WTC11 (cell line): Measurements from ENCODE around the gene SEPTIN8. TPM values are rescaled to one million over a fixed set of nuclear protein-coding genes. Genes with fewer than 3 reads are reported as not detected.

Experiments
- ATAC-seq: fragments of 200-7000 bp; cut with Tn5 transposase; 2 replicates; pipeline ENCODE4 v1.10.0; 2021; ENCODE audit warnings: mild to moderate bottlenecking, moderate library complexity
- CTCF ChIA-PET: fragments of 300-600 bp; sonication (Branson Sonifier 250); formaldehyde crosslinking; loops from one replicate; lab custom pipeline; 2021; ENCODE audit warnings: antibody characterized with exemption; lab: Charles Lee
- POLR2A ChIA-PET: fragments of 350-600 bp; sonication (Branson Sonifier 250); formaldehyde crosslinking; loops from one replicate; lab custom pipeline; 2021; ENCODE audit warnings: antibody characterized with exemption; lab: Charles Lee
- DNase-seq: peaks from one replicate; pipeline ENCODE4 v3.0.0; 2021; ENCODE audit warnings: low spot score
- H3K27ac Mint-ChIP-seq: 2 replicates; pipeline ENCODE4 v1.8.0; 2021; ENCODE audit warnings: mixed read lengths
- H3K27me3 Mint-ChIP-seq: 2 replicates; pipeline ENCODE4 v1.8.0; 2021; ENCODE audit warnings: low read depth, mild to moderate bottlenecking, moderate library complexity, mixed read lengths
- H3K36me3 Mint-ChIP-seq: 2 replicates; pipeline ENCODE4 v1.8.0; 2021; ENCODE audit warnings: mixed read lengths
- H3K4me1 Mint-ChIP-seq: 2 replicates; pipeline ENCODE4 v1.8.0; 2022; ENCODE audit warnings: mixed read lengths
- H3K4me3 Mint-ChIP-seq: 2 replicates; pipeline ENCODE4 v1.8.0; 2021; ENCODE audit warnings: mild to moderate bottlenecking, moderate library complexity, mixed read lengths
- H3K9me3 Mint-ChIP-seq: 2 replicates; pipeline ENCODE4 v1.8.0; 2021; ENCODE audit warnings: mixed read lengths
- CBFB ChIP-seq: sonication (generic); formaldehyde crosslinking; IDR thresholded peaks from 2 replicates; pipeline ENCODE4 v1.8.1; 2022; ENCODE audit warnings: mild to moderate bottlenecking, low read depth, missing genetic modification reagents
- E2F1 ChIP-seq: sonication (generic); formaldehyde crosslinking; IDR thresholded peaks from 2 replicates; pipeline ENCODE4 v1.8.0; 2022; ENCODE audit warnings: mild to moderate bottlenecking, missing genetic modification reagents
- ETV6 ChIP-seq: sonication (generic); formaldehyde crosslinking; IDR thresholded peaks from 2 replicates; pipeline ENCODE4 v1.8.1; 2022; ENCODE audit warnings: mild to moderate bottlenecking, missing genetic modification reagents
- GTF2I ChIP-seq: fragments of 250-450 bp; sonication (Bioruptor Pico); conservative IDR thresholded peaks from 2 replicates; pipeline ENCODE4 v1.4.0; 2021; ENCODE audit warnings: mild to moderate bottlenecking
- MXD4 ChIP-seq: fragments of 250-450 bp; sonication (Bioruptor Pico); IDR thresholded peaks from 2 replicates; pipeline ENCODE4 v1.8.0; 2021; ENCODE audit warnings: mild to moderate bottlenecking, moderate library complexity, borderline replicate concordance
- MYBL2 ChIP-seq: sonication (generic); formaldehyde crosslinking; IDR thresholded peaks from 2 replicates; pipeline ENCODE4 v1.8.1; 2023; ENCODE audit warnings: mild to moderate bottlenecking, moderate library complexity, missing genetic modification reagents
- SMAD3 ChIP-seq: sonication (generic); formaldehyde crosslinking; IDR thresholded peaks from 2 replicates; pipeline ENCODE4 v1.8.0; 2022; ENCODE audit warnings: missing genetic modification reagents, mild to moderate bottlenecking, borderline replicate concordance
- TCF7 ChIP-seq: sonication (generic); formaldehyde crosslinking; IDR thresholded peaks from 2 replicates; pipeline ENCODE4 v1.8.0; 2022; ENCODE audit warnings: mild to moderate bottlenecking, low read depth, missing genetic modification reagents, moderate library complexity
- USF2 ChIP-seq: sonication (generic); formaldehyde crosslinking; IDR thresholded peaks from 2 replicates; pipeline ENCODE4 v1.8.1; 2023; ENCODE audit warnings: mild to moderate bottlenecking, missing genetic modification reagents, moderate library complexity
- ZNF263 ChIP-seq: sonication (generic); formaldehyde crosslinking; IDR thresholded peaks from 2 replicates; pipeline ENCODE4 v1.8.1; 2022; ENCODE audit warnings: low read depth, mild to moderate bottlenecking, moderate library complexity, missing genetic modification reagents
- ZNF425 ChIP-seq: fragments of 250-450 bp; sonication (Bioruptor Pico); conservative IDR thresholded peaks from 2 replicates; pipeline ENCODE4 v1.9.0; 2021; ENCODE audit warnings: mild to moderate bottlenecking
- ZNF671 ChIP-seq: fragments of 250-450 bp; sonication (Bioruptor Pico); IDR thresholded peaks from 2 replicates; pipeline ENCODE4 v1.8.0; 2021; ENCODE audit warnings: mild to moderate bottlenecking
- total RNA-seq: library from RNA; stranded (reverse); gene quantifications from 3 replicates; pipeline ENCODE4 v1.2.3, GENCODE V29; 2021
- TF ChIP-seq, protein P1 (sequence below): sonication (generic); formaldehyde crosslinking; IDR thresholded peaks from 2 replicates; pipeline ENCODE4 v1.8.1; 2022; ENCODE audit warnings: low read depth, mild to moderate bottlenecking, moderate library complexity, missing genetic modification reagents, borderline replicate concordance
- TF ChIP-seq, protein P2 (sequence below): fragments of 200-600 bp; IDR thresholded peaks from 2 replicates; pipeline ENCODE4 v1.8.0; 2022; ENCODE audit warnings: antibody characterized with exemption
- TF ChIP-seq, protein P3 (sequence below): sonication (generic); formaldehyde crosslinking; IDR thresholded peaks from 2 replicates; pipeline ENCODE4 v1.8.1; 2023; ENCODE audit warnings: mild to moderate bottlenecking, missing genetic modification reagents, borderline replicate concordance
- TF ChIP-seq, protein P4 (sequence below): sonication (generic); formaldehyde crosslinking; IDR thresholded peaks from 2 replicates; pipeline ENCODE4 v1.8.0; 2022; ENCODE audit warnings: mild to moderate bottlenecking, missing genetic modification reagents

SEPTIN8 gene
- total RNA-seq, 1 experiment from 2014 or later = 35.8 TPM

- ATAC-seq (no peak), DNase-seq (no peak)
- ChIA-PET CTCF (interaction anchor here (5.3 kb wide), 1 partner anchor 9 kb away, joined by 101 read pairs; no protein-coding TSS in a partner anchor), POLR2A (interaction anchor here (0.6 kb wide), 1 partner anchor 62 kb away, joined by 3 read pairs; no protein-coding TSS in a partner anchor)
- Mint-ChIP-seq H3K9me3 (no peaks in the 10 kb centered on the region), H3K4me3 (no peak overlapping the region), H3K27me3 (peaks cover 72% of the 10 kb centered on the region), H3K27ac (no peak overlapping the region), H3K36me3 (no peaks in the 10 kb centered on the region), H3K4me1 (peaks cover 18% of the 10 kb centered on the region)
- TF ChIP-seq, protein P1, sequence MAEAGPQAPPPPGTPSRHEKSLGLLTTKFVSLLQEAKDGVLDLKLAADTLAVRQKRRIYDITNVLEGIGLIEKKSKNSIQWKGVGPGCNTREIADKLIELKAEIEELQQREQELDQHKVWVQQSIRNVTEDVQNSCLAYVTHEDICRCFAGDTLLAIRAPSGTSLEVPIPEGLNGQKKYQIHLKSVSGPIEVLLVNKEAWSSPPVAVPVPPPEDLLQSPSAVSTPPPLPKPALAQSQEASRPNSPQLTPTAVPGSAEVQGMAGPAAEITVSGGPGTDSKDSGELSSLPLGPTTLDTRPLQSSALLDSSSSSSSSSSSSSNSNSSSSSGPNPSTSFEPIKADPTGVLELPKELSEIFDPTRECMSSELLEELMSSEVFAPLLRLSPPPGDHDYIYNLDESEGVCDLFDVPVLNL (CRISPR knock-in tag) = no peak
- TF ChIP-seq CBFB (CRISPR knock-in tag) = no peak
- no peak for TF ChIP-seq TCF7 (CRISPR knock-in tag)
- TF ChIP-seq ZNF671 (CRISPR knock-in tag) = no peak
- TF ChIP-seq, protein P2, sequence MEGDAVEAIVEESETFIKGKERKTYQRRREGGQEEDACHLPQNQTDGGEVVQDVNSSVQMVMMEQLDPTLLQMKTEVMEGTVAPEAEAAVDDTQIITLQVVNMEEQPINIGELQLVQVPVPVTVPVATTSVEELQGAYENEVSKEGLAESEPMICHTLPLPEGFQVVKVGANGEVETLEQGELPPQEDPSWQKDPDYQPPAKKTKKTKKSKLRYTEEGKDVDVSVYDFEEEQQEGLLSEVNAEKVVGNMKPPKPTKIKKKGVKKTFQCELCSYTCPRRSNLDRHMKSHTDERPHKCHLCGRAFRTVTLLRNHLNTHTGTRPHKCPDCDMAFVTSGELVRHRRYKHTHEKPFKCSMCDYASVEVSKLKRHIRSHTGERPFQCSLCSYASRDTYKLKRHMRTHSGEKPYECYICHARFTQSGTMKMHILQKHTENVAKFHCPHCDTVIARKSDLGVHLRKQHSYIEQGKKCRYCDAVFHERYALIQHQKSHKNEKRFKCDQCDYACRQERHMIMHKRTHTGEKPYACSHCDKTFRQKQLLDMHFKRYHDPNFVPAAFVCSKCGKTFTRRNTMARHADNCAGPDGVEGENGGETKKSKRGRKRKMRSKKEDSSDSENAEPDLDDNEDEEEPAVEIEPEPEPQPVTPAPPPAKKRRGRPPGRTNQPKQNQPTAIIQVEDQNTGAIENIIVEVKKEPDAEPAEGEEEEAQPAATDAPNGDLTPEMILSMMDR = no peak
These were observed 39.5 kb upstream of the SEPTIN8 start for GRCh38 chr5:132816554-132816953.

DNA sequence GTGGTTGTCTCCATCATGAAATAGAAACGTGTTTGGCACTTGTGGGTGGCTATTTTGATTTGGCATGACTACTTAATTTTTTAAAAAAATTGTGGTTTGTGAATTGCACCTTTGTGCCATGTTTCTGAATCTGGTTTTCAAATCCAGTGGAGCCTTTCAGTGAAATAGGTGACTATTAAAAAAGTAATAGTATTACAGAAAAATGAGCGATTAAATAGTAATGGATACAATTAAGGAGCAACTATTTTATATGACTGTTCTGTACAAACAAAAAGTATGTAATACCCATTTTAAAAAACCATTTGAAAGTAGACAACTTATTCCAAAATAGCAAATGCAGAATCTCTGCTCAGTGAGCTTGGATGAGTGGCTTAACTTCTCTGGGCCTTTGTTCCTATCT, 39.0 kb upstream of the SEPTIN8 start:
- no peaks in the 10 kb centered on the region for H3K9me3 Mint-ChIP-seq
- DNase-seq = no peak
- ATAC-seq = no peak
- H3K27ac Mint-ChIP-seq = no peak overlapping the region
- ChIA-PET CTCF (no interaction called here), POLR2A (no interaction called here)
- no peaks in the 10 kb centered on the region for H3K36me3 Mint-ChIP-seq
- H3K27me3 Mint-ChIP-seq = peaks cover 74% of the 10 kb centered on the region
- no peak overlapping the region for H3K4me3 Mint-ChIP-seq
- H3K4me1 Mint-ChIP-seq = peaks cover 18% of the 10 kb centered on the region
- TF ChIP-seq, protein P3, sequence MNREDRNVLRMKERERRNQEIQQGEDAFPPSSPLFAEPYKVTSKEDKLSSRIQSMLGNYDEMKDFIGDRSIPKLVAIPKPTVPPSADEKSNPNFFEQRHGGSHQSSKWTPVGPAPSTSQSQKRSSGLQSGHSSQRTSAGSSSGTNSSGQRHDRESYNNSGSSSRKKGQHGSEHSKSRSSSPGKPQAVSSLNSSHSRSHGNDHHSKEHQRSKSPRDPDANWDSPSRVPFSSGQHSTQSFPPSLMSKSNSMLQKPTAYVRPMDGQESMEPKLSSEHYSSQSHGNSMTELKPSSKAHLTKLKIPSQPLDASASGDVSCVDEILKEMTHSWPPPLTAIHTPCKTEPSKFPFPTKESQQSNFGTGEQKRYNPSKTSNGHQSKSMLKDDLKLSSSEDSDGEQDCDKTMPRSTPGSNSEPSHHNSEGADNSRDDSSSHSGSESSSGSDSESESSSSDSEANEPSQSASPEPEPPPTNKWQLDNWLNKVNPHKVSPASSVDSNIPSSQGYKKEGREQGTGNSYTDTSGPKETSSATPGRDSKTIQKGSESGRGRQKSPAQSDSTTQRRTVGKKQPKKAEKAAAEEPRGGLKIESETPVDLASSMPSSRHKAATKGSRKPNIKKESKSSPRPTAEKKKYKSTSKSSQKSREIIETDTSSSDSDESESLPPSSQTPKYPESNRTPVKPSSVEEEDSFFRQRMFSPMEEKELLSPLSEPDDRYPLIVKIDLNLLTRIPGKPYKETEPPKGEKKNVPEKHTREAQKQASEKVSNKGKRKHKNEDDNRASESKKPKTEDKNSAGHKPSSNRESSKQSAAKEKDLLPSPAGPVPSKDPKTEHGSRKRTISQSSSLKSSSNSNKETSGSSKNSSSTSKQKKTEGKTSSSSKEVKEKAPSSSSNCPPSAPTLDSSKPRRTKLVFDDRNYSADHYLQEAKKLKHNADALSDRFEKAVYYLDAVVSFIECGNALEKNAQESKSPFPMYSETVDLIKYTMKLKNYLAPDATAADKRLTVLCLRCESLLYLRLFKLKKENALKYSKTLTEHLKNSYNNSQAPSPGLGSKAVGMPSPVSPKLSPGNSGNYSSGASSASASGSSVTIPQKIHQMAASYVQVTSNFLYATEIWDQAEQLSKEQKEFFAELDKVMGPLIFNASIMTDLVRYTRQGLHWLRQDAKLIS = no peak
- TF ChIP-seq MXD4 (CRISPR knock-in tag) = no peak
- TF ChIP-seq, protein P4, sequence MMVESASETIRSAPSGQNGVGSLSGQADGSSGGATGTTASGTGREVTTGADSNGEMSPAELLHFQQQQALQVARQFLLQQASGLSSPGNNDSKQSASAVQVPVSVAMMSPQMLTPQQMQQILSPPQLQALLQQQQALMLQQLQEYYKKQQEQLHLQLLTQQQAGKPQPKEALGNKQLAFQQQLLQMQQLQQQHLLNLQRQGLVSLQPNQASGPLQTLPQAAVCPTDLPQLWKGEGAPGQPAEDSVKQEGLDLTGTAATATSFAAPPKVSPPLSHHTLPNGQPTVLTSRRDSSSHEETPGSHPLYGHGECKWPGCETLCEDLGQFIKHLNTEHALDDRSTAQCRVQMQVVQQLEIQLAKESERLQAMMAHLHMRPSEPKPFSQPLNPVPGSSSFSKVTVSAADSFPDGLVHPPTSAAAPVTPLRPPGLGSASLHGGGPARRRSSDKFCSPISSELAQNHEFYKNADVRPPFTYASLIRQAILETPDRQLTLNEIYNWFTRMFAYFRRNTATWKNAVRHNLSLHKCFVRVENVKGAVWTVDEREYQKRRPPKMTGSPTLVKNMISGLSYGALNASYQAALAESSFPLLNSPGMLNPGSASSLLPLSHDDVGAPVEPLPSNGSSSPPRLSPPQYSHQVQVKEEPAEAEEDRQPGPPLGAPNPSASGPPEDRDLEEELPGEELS (CRISPR knock-in tag) = no peak
- TF ChIP-seq SMAD3 (CRISPR knock-in tag) = no peak
- TF ChIP-seq GTF2I (CRISPR knock-in tag) = no peak
- TF ChIP-seq TCF7 (CRISPR knock-in tag) = no peak
- TF ChIP-seq ZNF263 = no peak
- TF ChIP-seq E2F1 (CRISPR knock-in tag) = no peak
- TF ChIP-seq ZNF425 = no peak
- no peak for TF ChIP-seq USF2 (CRISPR knock-in tag)
- TF ChIP-seq ETV6 = no peak
- no peak for TF ChIP-seq MYBL2
